ENCODE results near the gene PSMB10.

PSMB10 gene

DNA sequence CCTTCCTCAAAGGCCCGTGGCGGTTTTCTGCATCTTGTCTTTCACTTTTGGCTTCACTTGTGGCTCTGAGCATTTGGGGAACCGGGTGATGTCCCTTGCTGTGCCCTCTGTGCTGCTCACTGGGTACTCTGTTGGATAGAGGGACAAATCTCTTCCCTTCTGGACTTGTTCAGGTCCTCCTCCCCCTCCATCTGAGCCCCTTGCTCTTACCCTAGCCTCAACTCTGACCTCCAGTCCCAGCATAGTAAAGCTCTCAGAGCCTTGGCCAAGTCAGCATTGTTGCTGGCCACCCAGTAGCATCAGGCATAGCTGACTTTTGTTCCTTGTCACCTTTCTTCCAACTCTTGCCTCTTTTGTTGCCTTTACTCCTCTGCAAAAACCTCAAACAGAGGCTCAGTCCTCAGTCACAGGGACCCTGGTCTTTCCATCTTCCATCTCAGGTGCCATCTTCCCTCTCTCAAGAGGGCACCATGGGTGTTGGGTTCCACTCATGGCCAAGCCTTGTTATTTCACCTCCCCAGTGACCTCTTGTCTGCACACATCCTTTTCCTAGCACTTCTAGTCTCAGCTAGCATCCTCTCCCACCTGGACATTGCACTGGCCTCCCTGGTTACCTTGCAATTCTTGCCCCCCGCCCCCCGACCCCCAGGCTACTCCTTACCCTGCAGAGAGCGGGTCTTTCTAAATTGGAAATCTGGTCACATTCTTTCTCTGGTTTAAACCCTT is 393 bp upstream of the PSMB10 start:
- TF ChIP-seq, protein P1, sequence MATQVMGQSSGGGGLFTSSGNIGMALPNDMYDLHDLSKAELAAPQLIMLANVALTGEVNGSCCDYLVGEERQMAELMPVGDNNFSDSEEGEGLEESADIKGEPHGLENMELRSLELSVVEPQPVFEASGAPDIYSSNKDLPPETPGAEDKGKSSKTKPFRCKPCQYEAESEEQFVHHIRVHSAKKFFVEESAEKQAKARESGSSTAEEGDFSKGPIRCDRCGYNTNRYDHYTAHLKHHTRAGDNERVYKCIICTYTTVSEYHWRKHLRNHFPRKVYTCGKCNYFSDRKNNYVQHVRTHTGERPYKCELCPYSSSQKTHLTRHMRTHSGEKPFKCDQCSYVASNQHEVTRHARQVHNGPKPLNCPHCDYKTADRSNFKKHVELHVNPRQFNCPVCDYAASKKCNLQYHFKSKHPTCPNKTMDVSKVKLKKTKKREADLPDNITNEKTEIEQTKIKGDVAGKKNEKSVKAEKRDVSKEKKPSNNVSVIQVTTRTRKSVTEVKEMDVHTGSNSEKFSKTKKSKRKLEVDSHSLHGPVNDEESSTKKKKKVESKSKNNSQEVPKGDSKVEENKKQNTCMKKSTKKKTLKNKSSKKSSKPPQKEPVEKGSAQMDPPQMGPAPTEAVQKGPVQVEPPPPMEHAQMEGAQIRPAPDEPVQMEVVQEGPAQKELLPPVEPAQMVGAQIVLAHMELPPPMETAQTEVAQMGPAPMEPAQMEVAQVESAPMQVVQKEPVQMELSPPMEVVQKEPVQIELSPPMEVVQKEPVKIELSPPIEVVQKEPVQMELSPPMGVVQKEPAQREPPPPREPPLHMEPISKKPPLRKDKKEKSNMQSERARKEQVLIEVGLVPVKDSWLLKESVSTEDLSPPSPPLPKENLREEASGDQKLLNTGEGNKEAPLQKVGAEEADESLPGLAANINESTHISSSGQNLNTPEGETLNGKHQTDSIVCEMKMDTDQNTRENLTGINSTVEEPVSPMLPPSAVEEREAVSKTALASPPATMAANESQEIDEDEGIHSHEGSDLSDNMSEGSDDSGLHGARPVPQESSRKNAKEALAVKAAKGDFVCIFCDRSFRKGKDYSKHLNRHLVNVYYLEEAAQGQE (IDR thresholded peaks at IDR 0.05; ENCODE audit: insufficient read depth in 1 of 2, low read depth in 2 of 2, low read length in 2 of 2) = no peak
- TF ChIP-seq TAF1 (IDR thresholded peaks at IDR 0.05; ENCODE audit: borderline replicate concordance, insufficient read depth, low read length) (no peak), POLR2AphosphoS5 (IDR thresholded peaks at IDR 0.05; ENCODE audit: low read depth, low read length) (no peak; the same call in 1 of the 2 replicates), SIN3A (IDR thresholded peaks at IDR 0.05; ENCODE audit: borderline replicate concordance, insufficient read depth, low read length) (no peak), FOXP2 (optimal IDR thresholded peaks at IDR 0.05; ENCODE audit: borderline replicate concordance, extremely low read depth, extremely low read length, insufficient read depth) (no peak)

DNA sequence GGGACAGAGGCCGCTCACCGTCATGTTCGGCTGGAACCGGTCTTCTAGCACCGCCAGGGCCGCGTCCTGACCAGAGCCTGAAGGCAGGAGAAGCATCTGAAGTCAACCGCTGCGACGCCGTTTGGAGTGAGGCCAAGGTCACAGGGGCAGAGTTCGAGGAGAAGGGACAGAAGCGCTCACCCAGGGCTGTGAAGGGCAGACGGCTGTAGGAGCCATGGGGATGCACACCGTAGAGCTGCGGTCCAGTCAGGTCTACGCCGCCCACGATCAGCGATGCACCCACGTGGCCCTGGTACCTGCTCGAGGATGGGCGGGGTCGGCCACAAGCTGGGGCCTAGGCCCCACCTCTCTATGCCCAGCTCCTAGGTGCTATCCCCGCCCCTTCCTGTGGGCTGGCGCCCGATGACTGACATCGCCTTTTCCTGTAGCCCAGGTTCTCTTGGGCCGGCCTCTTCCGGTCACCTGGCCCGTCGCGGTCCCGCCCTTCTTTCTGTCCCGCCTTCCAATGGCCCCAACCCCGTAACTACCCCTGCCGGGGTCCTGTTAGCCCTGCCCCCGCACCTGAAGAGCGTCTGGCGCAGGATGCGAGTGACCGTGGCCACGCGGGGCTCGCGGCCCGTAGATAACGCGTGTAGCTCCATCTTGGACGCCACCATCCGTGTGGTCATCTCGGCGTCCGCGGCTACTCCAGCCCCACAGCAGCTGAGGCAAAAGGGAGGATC is 1.1 kb downstream of the PSMB10 start:
- TF ChIP-seq SIN3A (IDR thresholded peaks at IDR 0.05; ENCODE audit: borderline replicate concordance, insufficient read depth, low read length) (no peak), POLR2AphosphoS5 (IDR thresholded peaks at IDR 0.05; ENCODE audit: low read depth, low read length) (peak; percentile 91), FOXP2 (optimal IDR thresholded peaks at IDR 0.05; ENCODE audit: borderline replicate concordance, extremely low read depth, extremely low read length, insufficient read depth) (no peak), TAF1 (IDR thresholded peaks at IDR 0.05; ENCODE audit: borderline replicate concordance, insufficient read depth, low read length) (peak; percentile 90)
- TF ChIP-seq, protein P1 (IDR thresholded peaks at IDR 0.05; ENCODE audit: insufficient read depth in 1 of 2, low read depth in 2 of 2, low read length in 2 of 2) = peak in 1 of 2 experiments; percentile 57; a peak in 1 of 4 replicates

DNA sequence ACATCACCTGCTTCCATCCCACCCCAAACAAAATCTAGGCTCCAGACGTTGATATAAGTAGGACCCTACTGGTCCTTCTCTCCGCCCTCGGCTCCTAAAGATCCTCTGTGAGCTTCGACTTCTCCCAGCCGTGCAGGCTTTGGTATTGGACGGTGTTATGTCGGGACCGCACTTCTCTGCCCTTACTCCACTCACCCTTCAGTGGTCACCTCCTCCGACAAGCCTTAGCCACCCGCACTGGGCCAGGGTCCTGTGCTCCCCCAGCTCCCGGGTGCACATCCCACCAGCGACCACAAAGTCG is 1.6 kb downstream of the PSMB10 start:
- TF ChIP-seq TAF1 (IDR thresholded peaks at IDR 0.05; ENCODE audit: borderline replicate concordance, insufficient read depth, low read length) = no peak
- no peak for TF ChIP-seq FOXP2 (optimal IDR thresholded peaks at IDR 0.05; ENCODE audit: borderline replicate concordance, extremely low read depth, extremely low read length, insufficient read depth)
- TF ChIP-seq, protein P1 (IDR thresholded peaks at IDR 0.05; ENCODE audit: insufficient read depth in 1 of 2, low read depth in 2 of 2, low read length in 2 of 2) = no peak
- no peak for TF ChIP-seq SIN3A (IDR thresholded peaks at IDR 0.05; ENCODE audit: borderline replicate concordance, insufficient read depth, low read length)
- no peak for TF ChIP-seq POLR2AphosphoS5 (IDR thresholded peaks at IDR 0.05; ENCODE audit: low read depth, low read length)

DNA sequence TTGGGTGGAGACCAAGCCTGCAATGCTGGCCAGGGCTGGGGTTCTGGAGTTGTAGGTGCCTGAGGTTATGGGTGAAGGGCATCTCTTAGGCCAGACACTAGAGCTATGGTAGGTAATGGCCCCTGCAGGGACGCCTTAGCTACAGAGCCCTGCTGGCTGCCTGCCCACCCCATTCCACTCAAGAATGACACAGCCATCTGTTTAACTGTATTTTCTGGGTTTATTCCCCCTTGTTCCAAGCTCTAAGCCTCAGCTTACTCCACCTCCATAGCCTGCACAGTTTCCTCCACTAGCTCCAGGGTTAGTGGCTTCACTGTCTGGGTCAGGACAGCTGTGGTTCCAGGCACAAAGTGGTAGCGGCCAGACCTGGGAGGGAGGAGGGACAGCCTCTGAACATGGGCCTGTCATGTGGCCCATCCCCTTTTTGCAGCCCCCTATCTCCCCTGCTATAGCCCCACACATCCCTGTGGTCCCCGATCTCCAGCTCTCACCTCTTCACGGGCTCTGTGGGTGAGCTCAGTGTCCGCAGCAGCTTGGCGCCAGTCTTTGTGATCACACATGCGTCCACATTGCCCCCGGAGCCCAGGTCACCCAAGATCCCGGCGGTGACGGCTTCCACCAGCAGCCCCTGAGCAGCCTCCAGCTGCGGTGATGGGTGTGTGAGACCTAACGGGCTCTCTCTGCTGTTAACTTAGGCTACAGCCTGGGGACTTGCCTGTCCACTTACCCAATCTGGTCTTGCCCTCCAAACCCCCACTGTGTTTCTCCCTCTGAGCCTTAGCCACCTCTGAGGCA is 2.1 kb downstream of the PSMB10 start:
- TF ChIP-seq FOXP2 (optimal IDR thresholded peaks at IDR 0.05; ENCODE audit: borderline replicate concordance, extremely low read depth, extremely low read length, insufficient read depth) (no peak), POLR2AphosphoS5 (IDR thresholded peaks at IDR 0.05; ENCODE audit: low read depth, low read length) (peak; percentile 40; the same call in 1 of the 2 replicates)

DNA sequence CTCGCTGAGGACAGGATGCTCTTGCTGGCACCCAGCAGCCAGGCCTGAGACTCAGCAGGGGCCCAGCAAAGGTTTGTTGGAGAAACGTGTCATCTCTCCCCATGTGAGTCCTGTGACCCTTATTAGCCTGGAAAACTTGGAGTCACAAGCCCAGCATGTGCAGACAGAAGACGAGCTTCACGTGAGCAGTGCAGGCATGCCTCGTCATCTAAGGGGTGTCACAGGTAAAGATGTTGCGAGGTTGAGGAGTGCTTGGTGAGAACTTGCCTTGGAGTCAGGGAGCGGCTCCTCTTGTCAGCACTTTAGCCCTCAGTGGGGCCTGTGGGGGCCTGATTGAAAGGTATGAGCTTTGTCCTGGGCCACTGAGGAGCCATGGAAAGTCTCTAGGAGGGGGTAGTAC is 2.8 kb downstream of the PSMB10 start:
- TF ChIP-seq, protein P1 (IDR thresholded peaks at IDR 0.05; ENCODE audit: insufficient read depth in 1 of 2, low read depth in 2 of 2, low read length in 2 of 2) = no peak
- TF ChIP-seq FOXP2 (optimal IDR thresholded peaks at IDR 0.05; ENCODE audit: borderline replicate concordance, extremely low read depth, extremely low read length, insufficient read depth) (no peak), TAF1 (IDR thresholded peaks at IDR 0.05; ENCODE audit: borderline replicate concordance, insufficient read depth, low read length) (no peak), POLR2AphosphoS5 (IDR thresholded peaks at IDR 0.05; ENCODE audit: low read depth, low read length) (no peak), SIN3A (IDR thresholded peaks at IDR 0.05; ENCODE audit: borderline replicate concordance, insufficient read depth, low read length) (no peak)

All from PFSK-1 (cell line).